GM13976 (cell line): ENCODE data around the gene COL4A1.

Experiments
- DNase-seq: peaks from one replicate; pipeline ENCODE4 v3.0.0; 2012; ENCODE audit warnings: low spot score
- CTCF ChIP-seq: IDR thresholded peaks from 2 replicates; pipeline ENCODE4 v1.5.1; 2012; ENCODE audit warnings: borderline replicate concordance, mild to moderate bottlenecking; ENCODE audit not compliant: insufficient read depth; ENCODE audit errors: extremely low read depth, missing control alignments, control extremely low read depth
- in situ Hi-C: fragments of 300-500 bp; cut with MboI; formaldehyde crosslinking; loops from one replicate; pipeline ENCODE4 v1.12.0; 2022; ENCODE audit warnings: low sequenced_read_pairs, mixed read lengths, inconsistent platforms; ENCODE audit not compliant: unreplicated experiment

COL4A1 gene

DNA sequence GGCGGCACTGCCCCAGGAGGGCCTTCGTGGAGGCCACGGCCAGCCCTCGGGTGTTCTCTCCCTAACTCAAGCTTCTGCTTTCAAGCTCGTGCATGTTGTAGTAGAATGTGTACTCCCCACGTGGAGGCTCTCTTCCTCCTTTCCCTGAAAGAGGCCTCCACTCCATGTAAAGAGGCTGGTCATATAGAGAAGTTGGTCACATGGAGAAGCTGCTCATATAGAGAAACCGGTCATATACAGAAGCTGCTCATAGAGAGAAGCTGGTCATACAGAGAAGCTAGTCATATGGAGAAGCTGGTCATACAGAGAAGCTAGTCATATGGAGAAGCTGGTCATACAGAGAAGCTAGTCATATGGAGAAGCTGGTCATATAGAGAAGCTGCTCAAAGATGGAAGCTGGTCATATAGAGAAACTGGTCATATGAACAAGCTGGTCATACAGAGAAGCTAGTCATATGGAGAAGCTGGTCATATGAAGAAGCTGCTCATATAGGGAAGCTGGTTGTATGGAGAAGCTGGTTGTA, 152.5 kb downstream of the COL4A1 start:
- DNase-seq, result no peak
- TF ChIP-seq CTCF, result no peak
- in situ Hi-C loops, result no loop called here

DNA sequence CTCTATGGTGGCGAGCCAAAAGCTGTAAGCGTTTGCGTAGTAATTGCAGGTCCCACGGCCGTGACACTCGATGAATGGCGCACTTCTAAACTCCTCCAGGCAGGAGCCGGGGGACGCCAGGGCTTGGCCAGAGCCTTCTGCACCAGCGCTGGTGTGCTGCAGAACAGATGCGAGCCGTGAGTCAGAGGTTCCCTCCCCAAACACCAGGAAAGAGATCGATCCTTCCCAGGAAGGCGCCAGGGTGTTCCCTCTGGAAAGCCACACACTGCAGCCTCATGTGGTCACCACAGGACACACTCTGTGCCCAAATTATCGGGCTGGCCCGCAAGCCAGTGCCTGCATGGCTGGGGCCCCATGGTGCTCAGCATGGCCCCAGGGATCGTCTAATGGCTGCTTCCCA, 154.6 kb downstream of the COL4A1 start:
- DNase-seq, result no peak
- in situ Hi-C loops, result no loop called here
- no peak for TF ChIP-seq CTCF

GRCh38 chr13:110151462-110151861, 155.5 kb downstream of the COL4A1 start:
- no peak for TF ChIP-seq CTCF
- DNase-seq, result no peak
- in situ Hi-C loops, result no loop called here

DNA sequence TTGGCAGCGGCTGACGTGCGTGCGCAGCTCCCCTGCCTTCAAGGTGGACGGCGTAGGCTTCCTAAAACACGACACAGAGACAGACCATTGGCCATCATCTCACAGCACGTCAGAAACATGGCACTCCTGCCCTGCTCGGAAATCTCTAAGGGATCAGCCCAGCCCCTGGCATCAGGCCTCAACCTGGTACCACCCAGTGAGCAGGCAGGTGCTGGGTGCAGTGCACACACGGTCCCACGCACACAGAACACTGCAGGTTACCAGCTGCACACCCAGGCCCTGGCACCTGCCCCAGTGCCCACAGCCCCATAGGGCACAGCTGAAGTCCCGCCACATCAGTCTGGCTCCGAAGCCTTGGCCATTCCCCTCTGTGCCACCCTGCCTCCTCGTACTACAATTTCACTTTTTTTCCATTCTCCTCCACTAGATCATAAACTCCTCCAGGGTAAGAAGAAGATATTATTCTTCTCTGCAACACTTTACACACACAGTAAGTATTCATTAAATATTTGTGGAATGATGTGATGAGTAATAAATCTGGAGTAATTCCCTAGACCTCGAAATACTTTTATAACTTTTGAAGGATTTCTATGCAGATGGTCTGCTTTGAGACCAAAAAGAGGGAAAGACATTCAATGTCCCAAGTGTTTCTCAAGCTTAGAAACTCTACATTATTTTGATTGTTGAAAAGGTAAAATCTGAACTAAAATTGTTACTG, 156.4 kb downstream of the COL4A1 start:
- no peak for TF ChIP-seq CTCF
- DNase-seq, result no peak
- in situ Hi-C loops, result no loop called here

DNA sequence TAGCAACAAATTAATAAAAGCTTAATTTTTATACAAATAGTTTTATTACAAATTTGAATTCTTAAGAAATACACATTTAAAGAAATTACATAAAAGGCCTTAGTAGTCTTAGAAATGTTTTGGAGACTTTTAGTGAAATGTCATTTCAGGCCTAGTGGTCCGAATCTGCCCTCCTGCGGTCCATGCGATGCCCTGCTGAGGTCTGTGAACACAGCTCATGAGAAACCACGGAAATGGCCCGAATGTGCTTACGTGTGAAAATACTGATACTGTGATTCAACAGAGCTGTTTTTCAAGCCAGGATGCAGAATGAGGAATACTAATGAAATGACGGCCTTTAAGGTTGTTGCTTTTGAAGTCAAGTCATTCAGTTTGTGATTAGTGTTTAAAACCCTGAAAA, 157.9 kb downstream of the COL4A1 start:
- in situ Hi-C loops, result no loop called here
- no peak for DNase-seq
- TF ChIP-seq CTCF, result no peak

GRCh38 chr13:110140099-110140498, 166.9 kb downstream of the COL4A1 start:
- TF ChIP-seq CTCF, result no peak
- in situ Hi-C loops, result no loop called here
- no peak for DNase-seq
